K562 (cell line): Measurements from ENCODE around the gene PCSK7. TPM values are rescaled to one million over a fixed set of nuclear protein-coding genes. Genes with fewer than 3 reads are reported as not detected.
A peak's percentile ranks its signal among the peaks of the same experiment; 100 is the strongest.

ENCODE experiments used
- ARID3A ChIP-seq: IDR thresholded peaks from 2 replicates; pipeline ENCODE4 v1.6.1; 2012; ENCODE audit warnings: low read depth, low read length, improper control_type of control experiment, borderline replicate concordance
- CBX3 ChIP-seq, 2 experiments: IDR thresholded peaks; 1 replicate in 1 of 2; 2 replicates in 1 of 2; pipeline ENCODE4 v1.6.1; 2012; ENCODE audit warnings: inconsistent platforms in 2 of 2, low read length in 2 of 2, borderline replicate concordance in 1 of 2, control low read depth in 1 of 2
- CREM ChIP-seq: IDR thresholded peaks from 2 replicates; pipeline ENCODE4 v1.6.1; 2014; ENCODE audit warnings: antibody characterized with exemption, low read depth
- DMBX1 ChIP-seq: fragments of 250-450 bp; sonication (Bioruptor Pico); IDR thresholded peaks from 2 replicates; pipeline ENCODE4 v1.8.0; 2022; ENCODE audit warnings: inconsistent platforms, mild to moderate bottlenecking, moderate library complexity, borderline replicate concordance
- DNMT1 ChIP-seq: fragments of 450-650 bp; IDR thresholded peaks from 2 replicates; pipeline ENCODE4 v1.6.1; 2016; ENCODE audit warnings: antibody characterized with exemption, mild to moderate bottlenecking
- MEF2A ChIP-seq: IDR thresholded peaks from 2 replicates; pipeline ENCODE4 v1.6.1; 2011; ENCODE audit warnings: low read depth, mild to moderate bottlenecking, low read length, moderate library complexity; ENCODE audit not compliant: control insufficient read depth
- MTA2 ChIP-seq: fragments of 450-650 bp; IDR thresholded peaks from 2 replicates; pipeline ENCODE4 v1.6.1; 2016; ENCODE audit warnings: low read depth
- MXI1 ChIP-seq: IDR thresholded peaks from 2 replicates; pipeline ENCODE4 v1.6.1; 2011; ENCODE audit warnings: low read depth, mild to moderate bottlenecking, improper control_type of control experiment, low read length
- NFE2 ChIP-seq: IDR thresholded peaks from 2 replicates; pipeline ENCODE4 v1.6.1; 2014; ENCODE audit warnings: antibody characterized with exemption, low read depth
- PKNOX1 ChIP-seq: fragments of 450-650 bp; IDR thresholded peaks from 2 replicates; pipeline ENCODE4 v1.6.1; 2016
- POLR2AphosphoS2 ChIP-seq: IDR thresholded peaks from 2 replicates; pipeline ENCODE4 v1.6.1; 2012; ENCODE audit warnings: low read length, improper control_type of control experiment
- REST ChIP-seq, 2 experiments: fragments of 450-650 bp; formaldehyde crosslinking in 1 of 2; IDR thresholded peaks; 2 replicates each; pipeline versions ENCODE4 v1.4.0 to v1.6.1; 2014 to 2020; ENCODE audit warnings: mild to moderate bottlenecking in 2 of 2, borderline replicate concordance in 1 of 2, low read depth in 1 of 2
- SIX5 ChIP-seq, 2 experiments: IDR thresholded peaks; 2 replicates each; pipeline ENCODE4 v1.6.1; 2011; ENCODE audit warnings: low read length in 2 of 2, borderline replicate concordance in 1 of 2, low read depth in 1 of 2, mild to moderate bottlenecking in 1 of 2, moderate library complexity in 1 of 2; ENCODE audit not compliant: insufficient read depth in 1 of 2
- TSC22D4 ChIP-seq: fragments of 450-650 bp; IDR thresholded peaks from 2 replicates; pipeline ENCODE4 v1.6.1; 2016; ENCODE audit warnings: missing genetic modification characterization, missing biosample characterization, control low read depth
- ZC3H4 ChIP-seq: sonication (generic); formaldehyde crosslinking; IDR thresholded peaks from 2 replicates; pipeline ENCODE4 v1.9.0; 2021; ENCODE audit warnings: missing genetic modification reagents, borderline replicate concordance
- ZNF133 ChIP-seq: fragments of 250-450 bp; sonication (Bioruptor Pico); IDR thresholded peaks from 2 replicates; pipeline ENCODE4 v1.4.0; 2020; ENCODE audit warnings: mild to moderate bottlenecking
- ZNF253 ChIP-seq: fragments of 250-450 bp; sonication (Bioruptor Pico); conservative IDR thresholded peaks from 2 replicates; pipeline ENCODE4 v1.6.1; 2021; ENCODE audit warnings: mild to moderate bottlenecking
- ZNF780A ChIP-seq: fragments of 250-450 bp; sonication (Bioruptor Pico); IDR thresholded peaks from 2 replicates; pipeline ENCODE4 v1.5.0; 2021; ENCODE audit warnings: mild to moderate bottlenecking
- polyA plus RNA-seq, 8 experiments: library from polyadenylated mRNA; depleted of rRNA in 4 of 8; stranded (reverse) in 5 of 8; unstranded in 3 of 8; fragments of >200 nt; fragmentation: Nextera tagmentation in 2 of 8; fragmentation: Illumina TruSeq in 1 of 8; extraction: Ambion mirVana in 2 of 8; extraction: Trizol in 1 of 8; gene quantifications; 2 replicates each; pipeline versions ENCODE4 v1.2.1 to v1.2.3, GENCODE V29; 2011 to 2014; ENCODE audit warnings: inconsistent platforms in 1 of 8, missing spikeins in 1 of 8
- total RNA-seq, 7 experiments: library from RNA; depleted of rRNA in 6 of 7; stranded (reverse); fragments of >200 nt in 6 of 7; fragmentation: Illumina TruSeq in 2 of 7; extraction: Trizol in 2 of 7; gene quantifications; 2 replicates each; pipeline versions ENCODE4 v1.2.1 to v1.2.3, GENCODE V29; 2011 to 2021; ENCODE audit warnings: low replicate concordance in 1 of 7

PCSK7 gene
- total and polyA plus RNA-seq, 9 of the 15 experiments (the other 6 are each of a cell fraction or from before 2014, with no cell fraction given): 3.1 to 29.2 (median 15.6) TPM

GRCh38 chr11:117172724-117173421, 59.0 kb downstream of the PCSK7 start (continued):
- peak; percentile 72 for TF ChIP-seq REST (IDR thresholded peaks at IDR 0.05; ENCODE audit: borderline replicate concordance)
- no peak for TF ChIP-seq REST (CRISPR knock-in tag; IDR thresholded peaks at IDR 0.05; ENCODE audit: low read depth)
- no peak for TF ChIP-seq DNMT1
- TF ChIP-seq MEF2A: no peak
- TF ChIP-seq ZC3H4 (CRISPR knock-in tag): no peak
- peak; percentile 14; the same call in 1 of the 2 replicates for TF ChIP-seq PKNOX1
- no peak for TF ChIP-seq ZNF780A (CRISPR knock-in tag)
- TF ChIP-seq MXI1: no peak
- TF ChIP-seq CREM: peak; percentile 4; the same call in 1 of the 2 replicates
- no peak for TF ChIP-seq NFE2
- no peak; the same call in 1 of the 2 replicates for TF ChIP-seq POLR2AphosphoS2
- no peak for TF ChIP-seq ZNF133 (CRISPR knock-in tag)
- 0 out of 2 replicates have a peak, but pooled peaks have one; percentile 13 for TF ChIP-seq ARID3A
- TF ChIP-seq DMBX1 (CRISPR knock-in tag): no peak
- TF ChIP-seq MTA2: no peak
- TF ChIP-seq CBX3 (IDR thresholded peaks at IDR 0.05; ENCODE audit: borderline replicate concordance in 1 of 2, low read length in 2 of 2): no peak
- TF ChIP-seq ZNF253 (CRISPR knock-in tag): no peak
- TF ChIP-seq TSC22D4 (tag): no peak
- no peak for TF ChIP-seq SIX5 (IDR thresholded peaks at IDR 0.05; ENCODE audit: borderline replicate concordance in 1 of 2, insufficient read depth in 1 of 2, low read depth in 1 of 2, low read length in 2 of 2)
